ENCODE results near the gene TMEM138.
A peak's percentile ranks its signal among the peaks of the same experiment; 100 is the strongest.

TMEM138 gene

GRCh38 chr11:61352038-61352437, 10.1 kb upstream of the TMEM138 start:
- ChIA-PET CTCF (interaction anchor here (0.9 to 27.1 kb wide), 5 partner anchors 10 to 34 kb away, joined by 3 to 374 read pairs (median 4); partner anchors contain the start of genes CYB561A3, DDB1, TKFC and TMEM138), POLR2A (no interaction called here)
- no peak for DNase-seq (ENCODE audit: extremely low spot score)
- TF ChIP-seq CTCF (IDR thresholded peaks at IDR 0.05; ENCODE audit: control extremely low read depth, extremely low read depth, low read depth, missing control alignments): no peak

GRCh38 chr11:61353131-61354067, 8.8 kb upstream of the TMEM138 start:
- CTCF ChIA-PET: interaction anchor here (1.1 to 27.1 kb wide), 7 partner anchors 11 to 33 kb away, joined by 3 to 374 read pairs (median 3); partner anchors contain the start of genes DDB1 and TKFC
- POLR2A ChIA-PET: no interaction called here
- no peak for DNase-seq (ENCODE audit: extremely low spot score)
- TF ChIP-seq CTCF (IDR thresholded peaks at IDR 0.05; ENCODE audit: control extremely low read depth, extremely low read depth, low read depth, missing control alignments): no peak

GRCh38 chr11:61354208-61354607, 8.0 kb upstream of the TMEM138 start:
- ChIA-PET POLR2A (interaction anchor here (0.6 kb wide), 1 partner anchor 31 kb away, joined by 5 read pairs; no protein-coding TSS in a partner anchor), CTCF (interaction anchor here (1.1 to 27.1 kb wide), 6 partner anchors 10 to 32 kb away, joined by 3 to 374 read pairs (median 36); partner anchors contain the start of genes DDB1 and TKFC)
- no peak for DNase-seq (ENCODE audit: extremely low spot score)
- TF ChIP-seq CTCF (IDR thresholded peaks at IDR 0.05; ENCODE audit: control extremely low read depth, extremely low read depth, low read depth, missing control alignments): no peak

- TF ChIP-seq CTCF (IDR thresholded peaks at IDR 0.05; ENCODE audit: control extremely low read depth, extremely low read depth, low read depth, missing control alignments): no peak
- CTCF ChIA-PET: interaction anchor here (1.1 to 27.1 kb wide), 9 partner anchors 9 to 103 kb away, joined by 4 to 374 read pairs (median 6); partner anchors contain the start of genes DDB1, TKFC and TMEM216
- DNase-seq (ENCODE audit: extremely low spot score): no peak
- POLR2A ChIA-PET: interaction anchor here (1.5 to 1.8 kb wide), 2 partner anchors 9 to 13 kb away, joined by 3 to 11 read pairs; no protein-coding TSS in a partner anchor
Measured at GRCh38 chr11:61356706-61357105, 5.5 kb upstream of the TMEM138 start.

GRCh38 chr11:61357233-61357893, 4.8 kb upstream of the TMEM138 start:
- ChIA-PET CTCF (interaction anchor here (1.1 to 27.1 kb wide), 10 partner anchors 9 to 104 kb away, joined by 3 to 374 read pairs (median 6); partner anchors contain the start of genes DDB1, TKFC and TMEM216), POLR2A (interaction anchor here (0.9 to 1.8 kb wide), 5 partner anchors 8 to 71 kb away, joined by 3 to 11 read pairs (median 3); no protein-coding TSS in a partner anchor)
- TF ChIP-seq CTCF (IDR thresholded peaks at IDR 0.05; ENCODE audit: control extremely low read depth, extremely low read depth, low read depth, missing control alignments): no peak
- peak; percentile 72 for DNase-seq (ENCODE audit: extremely low spot score)

- no peak for DNase-seq (ENCODE audit: extremely low spot score)
- POLR2A ChIA-PET: interaction anchor here (0.9 to 1.8 kb wide), 5 partner anchors 8 to 71 kb away, joined by 3 to 11 read pairs (median 3); no protein-coding TSS in a partner anchor
- no peak for TF ChIP-seq CTCF (IDR thresholded peaks at IDR 0.05; ENCODE audit: control extremely low read depth, extremely low read depth, low read depth, missing control alignments)
- CTCF ChIA-PET: interaction anchor here (1.2 to 27.1 kb wide), 9 partner anchors 10 to 104 kb away, joined by 3 to 374 read pairs (median 6); partner anchors contain the start of genes DDB1, TKFC and TMEM216
Measured at GRCh38 chr11:61357894-61358239, 4.3 kb upstream of the TMEM138 start.

All from GM10248 (cell line).